NOMO-1 (cell line): ENCODE measurements around the gene PTPRD.

ENCODE experiments used
- DNase-seq, 2 experiments: peaks; one replicate each; lab custom pipeline; 2025; ENCODE audit not compliant: unreplicated experiment in 2 of 2; lab: John Stamatoyannopoulos, UW

The PTPRD gene

DNA sequence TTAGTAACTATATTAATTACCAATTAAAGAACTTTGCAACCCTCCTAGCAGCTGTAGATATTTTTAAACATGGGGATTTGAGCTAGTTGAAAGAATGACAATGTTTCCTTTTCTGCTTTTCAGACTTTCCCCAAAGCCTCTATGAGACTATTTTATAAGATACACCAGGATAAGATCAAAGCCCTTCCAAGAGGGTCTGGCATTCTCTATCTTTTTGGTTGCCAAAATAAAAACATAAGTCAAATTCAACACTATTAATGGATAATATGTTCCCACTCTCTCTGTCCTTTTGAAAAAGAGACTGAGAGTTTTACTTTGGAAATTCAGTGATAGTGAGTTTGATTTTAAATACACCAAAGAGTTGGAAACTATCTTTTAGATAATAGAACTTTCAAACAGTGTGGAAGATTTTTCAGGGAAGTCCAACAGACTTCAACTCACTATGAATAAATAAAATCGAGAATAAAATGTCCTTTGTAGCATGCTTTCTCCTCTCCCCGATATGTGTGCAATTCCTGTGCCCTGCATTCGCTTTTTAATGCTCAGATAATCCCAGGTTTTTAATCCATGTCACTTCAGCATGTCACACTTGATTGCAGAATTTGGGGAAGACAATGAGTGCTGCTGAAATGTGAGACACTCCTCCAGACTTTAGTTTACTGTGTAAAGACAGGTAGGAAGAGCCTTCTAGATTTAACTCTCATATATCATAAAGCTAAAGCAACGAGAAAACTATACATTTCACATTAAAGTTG, 1717.5 kb downstream of the PTPRD start:
- DNase-seq, result no peak

DNA sequence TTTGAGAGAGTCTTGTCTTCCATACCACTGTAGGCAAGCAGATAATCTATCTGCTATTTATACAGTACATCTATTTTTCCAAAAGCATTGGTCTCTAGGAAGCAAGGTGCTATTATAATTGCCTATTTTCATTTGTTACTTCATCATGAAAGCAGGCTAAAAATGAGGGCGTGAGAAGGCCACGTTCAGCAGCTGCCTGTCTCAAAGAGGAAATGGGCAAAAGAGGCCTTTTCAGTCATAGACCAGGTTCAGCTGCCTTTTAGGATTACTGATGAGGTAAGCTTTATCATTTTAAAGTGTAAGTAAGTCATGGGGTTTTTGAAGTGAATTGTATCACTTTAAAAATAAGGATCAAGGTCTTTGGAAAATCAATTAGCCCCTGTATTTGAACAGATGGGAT, 1722.1 kb downstream of the PTPRD start:
- no peak for DNase-seq

DNA sequence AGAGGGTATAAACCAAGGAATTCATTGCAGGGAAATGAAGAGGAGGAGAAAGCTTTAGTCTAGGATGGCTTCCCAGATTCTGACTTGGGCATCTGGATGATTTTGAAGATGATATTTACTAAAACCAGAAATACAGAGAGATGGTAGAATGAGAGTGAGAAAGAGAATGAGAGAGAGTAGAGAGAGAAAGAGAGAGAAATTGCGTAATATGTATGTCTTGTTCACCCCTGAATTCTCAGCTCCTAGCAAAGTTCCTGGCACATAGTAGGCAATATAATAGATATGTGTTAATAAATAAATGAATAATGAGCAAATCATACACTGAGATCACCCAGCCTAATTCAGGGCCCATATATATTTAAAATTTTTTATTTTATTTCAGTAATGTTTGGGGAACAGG, 1723.7 kb downstream of the PTPRD start:
- no peak for DNase-seq

DNA sequence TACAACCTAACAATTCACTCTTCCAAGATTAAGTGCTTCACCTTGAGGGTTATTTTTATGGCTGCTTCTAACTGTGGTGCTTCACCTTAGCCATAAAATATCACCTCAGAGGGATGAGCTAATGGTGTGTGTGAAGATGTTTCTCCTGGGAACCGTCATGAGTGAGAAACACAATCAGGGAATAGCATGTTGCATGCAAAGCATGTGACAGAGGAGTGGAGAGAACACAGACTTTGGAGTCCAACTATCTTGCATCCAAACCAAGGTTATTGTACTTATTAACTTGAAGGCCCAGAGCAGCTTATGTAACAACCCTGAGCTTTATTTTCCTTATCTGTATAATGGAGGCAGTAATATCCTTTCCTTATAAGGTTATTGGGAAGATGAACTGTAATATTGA, 1724.2 kb downstream of the PTPRD start:
- DNase-seq, result no peak

DNA sequence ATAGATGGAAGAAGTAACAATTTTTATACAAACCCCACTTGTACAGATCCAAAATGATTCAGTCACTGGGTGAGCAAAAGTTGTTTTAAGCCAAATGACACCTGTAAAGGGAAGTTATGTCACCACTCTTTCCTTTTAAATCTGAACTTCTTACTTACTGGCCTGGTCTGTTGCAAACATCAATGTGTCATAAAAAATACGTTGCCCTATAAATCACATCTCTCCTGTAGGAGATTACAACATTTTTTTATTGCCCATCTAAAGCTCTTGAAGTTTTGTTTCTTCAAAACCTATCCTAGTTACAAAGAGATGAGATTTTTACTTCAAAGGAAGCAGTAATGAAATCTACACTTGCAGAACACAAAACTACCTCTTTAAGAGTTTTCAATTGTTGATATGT, 1725.4 kb downstream of the PTPRD start:
- no peak for DNase-seq

DNA sequence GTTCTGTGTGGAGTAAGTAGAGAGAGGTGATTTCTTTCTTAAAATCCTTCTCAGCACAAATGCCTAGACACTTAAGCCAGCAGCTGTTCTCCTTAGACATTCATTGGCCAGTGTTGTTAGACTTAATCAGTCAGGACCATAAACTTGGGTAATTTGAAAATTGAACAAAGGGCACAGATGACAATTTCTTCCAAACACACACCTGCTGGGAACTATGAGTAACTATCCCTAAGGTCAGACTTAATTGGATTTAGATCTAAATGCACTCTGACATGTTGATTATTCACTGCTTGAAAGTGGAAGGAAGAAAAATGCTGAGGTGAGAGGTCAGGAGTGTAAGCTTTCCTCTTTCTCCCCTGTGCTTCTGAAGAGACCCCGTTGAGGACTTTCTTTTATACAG, 1729.5 kb downstream of the PTPRD start:
- no peak for DNase-seq

DNA sequence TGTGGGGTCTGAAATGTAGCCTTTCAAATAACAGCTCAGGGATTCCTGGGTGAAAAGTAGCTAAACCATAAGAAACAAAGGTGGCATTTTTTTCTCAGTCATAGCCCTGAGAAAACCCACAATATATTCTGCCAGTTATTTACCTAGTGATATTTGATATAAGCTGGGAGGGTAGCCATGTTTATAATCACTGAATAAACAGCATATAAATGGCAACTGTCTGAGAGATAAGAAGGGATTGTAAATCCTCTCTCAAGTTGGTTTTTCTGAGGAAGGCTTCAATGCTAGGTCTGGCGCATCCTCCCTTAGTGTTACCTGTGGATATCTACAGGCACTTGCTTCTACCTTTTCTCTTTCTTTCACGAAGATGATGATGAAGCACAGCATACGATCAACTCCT, 1732.7 kb downstream of the PTPRD start:
- no peak for DNase-seq

DNA sequence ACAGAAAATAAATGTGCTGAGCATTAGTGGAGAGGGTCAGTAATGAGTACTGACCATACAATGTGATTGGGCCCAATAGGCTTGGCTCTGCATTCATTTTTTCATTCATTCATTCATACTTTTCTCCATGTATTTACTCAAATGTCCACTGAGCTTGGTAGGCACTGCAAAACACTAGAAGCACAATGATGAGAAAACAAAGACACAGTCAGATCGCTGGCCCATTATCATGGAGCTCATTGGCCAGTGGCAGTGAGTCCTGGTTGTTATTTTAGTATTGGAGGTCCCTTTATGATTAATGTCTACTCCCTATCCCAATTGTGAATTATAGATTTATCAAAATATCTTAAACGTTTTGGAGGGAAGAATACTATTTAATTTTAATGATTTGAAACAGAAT, 1733.5 kb downstream of the PTPRD start:
- no peak for DNase-seq

DNA sequence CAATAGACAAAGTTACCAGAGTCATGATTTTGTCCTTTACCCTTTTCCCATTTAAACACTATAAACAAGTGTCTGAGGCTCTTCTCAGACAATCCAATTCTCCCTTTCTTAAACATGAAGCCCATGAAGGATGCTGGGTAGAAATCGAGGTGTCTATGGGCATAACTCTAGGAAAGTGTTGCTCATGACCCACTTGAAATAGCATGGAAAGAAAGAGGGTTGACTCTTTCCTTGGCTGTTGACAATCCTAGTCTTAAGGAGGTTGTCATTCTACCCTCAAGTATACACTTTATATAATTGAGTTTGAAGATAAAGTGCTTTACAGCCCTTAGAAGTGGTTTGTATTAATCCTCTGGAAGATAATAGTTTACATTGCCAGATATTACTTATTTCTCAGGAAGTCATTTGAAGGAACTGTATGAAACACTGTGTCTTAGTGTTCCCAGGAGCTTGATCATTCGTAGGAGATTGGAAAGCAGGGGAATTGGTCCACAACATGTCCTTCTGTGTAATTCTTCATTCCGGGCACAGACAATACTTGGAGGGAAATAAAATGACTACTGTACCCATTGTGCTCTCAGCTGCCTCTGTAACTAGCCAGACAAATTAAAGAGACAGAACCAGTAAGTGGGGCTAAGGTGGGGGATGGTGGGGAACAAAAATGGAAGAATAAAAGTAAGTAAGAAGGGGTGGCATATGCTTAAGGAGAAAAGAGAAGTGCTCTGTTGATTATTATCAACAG, 1734.9 kb downstream of the PTPRD start:
- DNase-seq, result no peak

DNA sequence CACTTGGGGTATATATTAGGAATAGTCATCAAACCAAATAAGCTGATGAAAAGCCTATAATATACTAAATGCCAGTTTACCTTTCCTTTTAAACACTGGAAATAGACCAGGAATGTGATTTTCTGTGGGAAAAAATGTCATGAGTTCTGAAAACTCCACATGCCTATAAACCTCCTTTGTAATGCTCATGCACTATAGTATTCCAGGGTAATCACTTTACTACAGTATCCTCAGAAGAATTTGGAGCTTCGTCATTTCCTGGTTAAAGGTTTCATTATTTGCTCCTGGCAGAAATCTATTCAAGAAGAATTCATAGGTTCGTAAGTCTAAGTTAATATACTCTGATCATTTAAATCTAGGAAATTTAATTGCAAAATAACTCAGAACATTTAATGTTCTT, 1736.5 kb downstream of the PTPRD start:
- DNase-seq, result no peak

DNA sequence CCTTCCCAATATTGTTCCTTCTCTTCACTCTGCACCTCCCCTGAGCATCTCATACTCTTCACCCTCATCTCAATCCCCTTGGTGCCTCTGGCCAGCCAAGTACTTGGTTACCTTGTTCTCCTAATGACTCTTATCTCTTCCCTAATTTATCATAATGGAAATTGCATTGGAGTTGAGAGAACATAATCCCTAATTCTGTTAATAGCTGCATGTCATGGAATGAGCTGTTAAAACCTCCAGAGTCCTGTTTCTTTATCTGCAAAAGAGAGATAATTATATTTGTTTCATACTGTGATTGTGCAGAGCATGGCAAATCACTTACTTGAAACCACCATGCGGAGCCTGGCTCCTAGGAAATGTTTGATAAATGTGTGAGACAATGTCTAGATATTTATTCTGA, 1738.3 kb downstream of the PTPRD start:
- no peak for DNase-seq

DNA sequence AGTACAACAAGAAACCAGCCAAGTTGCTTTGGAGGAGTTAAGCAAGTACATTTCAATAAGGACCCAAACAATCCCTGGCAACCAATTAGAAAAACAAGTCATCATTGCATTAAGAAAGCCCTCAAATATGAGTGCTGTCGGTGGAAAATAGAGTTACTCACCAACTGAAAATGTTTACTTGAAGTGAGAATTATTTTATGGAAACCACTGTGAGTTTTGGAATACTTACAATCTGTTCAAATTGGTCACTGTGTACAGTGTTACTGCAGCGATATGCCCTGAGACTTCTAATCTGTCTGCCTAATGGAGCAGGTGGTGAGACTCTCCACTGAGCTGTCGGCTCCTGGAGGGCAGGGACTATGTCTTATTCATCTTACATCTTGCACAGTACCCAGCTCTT, 1740.0 kb downstream of the PTPRD start:
- DNase-seq, result no peak

DNA sequence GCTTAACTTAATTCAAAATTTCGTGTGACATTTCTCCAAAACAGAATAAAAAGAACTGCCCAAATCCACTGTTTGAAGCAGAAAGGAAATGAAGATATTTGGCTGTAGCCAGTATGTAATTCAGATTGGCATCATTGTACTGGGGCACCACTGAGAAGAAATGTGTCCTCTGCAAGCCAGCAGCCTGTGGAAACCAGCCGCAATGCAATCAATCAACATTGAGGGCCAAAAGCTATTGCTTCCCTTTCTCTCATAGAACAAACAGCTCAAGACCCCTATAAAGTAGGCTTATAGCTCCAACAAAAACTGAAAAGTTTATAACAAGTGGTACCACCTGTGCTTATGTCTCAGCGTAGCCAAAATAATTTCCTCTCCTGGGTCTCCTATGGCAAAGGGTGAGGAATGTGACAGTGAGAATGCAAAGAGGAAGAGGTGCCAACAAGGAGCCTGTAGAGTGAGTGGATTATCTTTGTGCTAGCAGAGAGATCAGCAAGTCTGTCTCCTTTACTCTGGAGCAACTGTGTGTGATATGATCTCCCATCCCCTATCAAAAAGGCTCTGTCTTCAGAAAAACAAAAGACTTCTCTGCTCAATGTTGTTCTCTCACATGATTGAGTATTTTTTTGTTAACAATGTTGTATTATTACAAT, 1740.9 kb downstream of the PTPRD start:
- DNase-seq, result no peak

DNA sequence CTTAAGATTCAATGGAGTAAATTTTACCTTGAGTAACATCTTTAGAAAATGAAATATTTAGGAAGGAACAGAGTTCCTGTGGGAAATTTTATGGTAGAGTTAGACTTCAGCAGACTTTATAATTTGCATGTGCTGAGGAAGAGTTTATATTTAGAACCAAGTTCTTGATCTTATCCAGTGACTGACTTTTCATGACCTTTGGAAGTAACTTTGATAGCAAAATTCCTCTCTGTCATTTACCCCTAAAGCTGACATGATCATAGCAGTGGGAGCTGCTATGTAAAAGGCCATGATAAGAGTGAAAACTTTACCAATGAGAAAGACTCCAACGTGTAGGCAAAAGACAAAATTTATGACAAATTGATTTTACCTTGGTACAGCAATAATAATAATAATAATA, 1741.4 kb downstream of the PTPRD start:
- no peak for DNase-seq

DNA sequence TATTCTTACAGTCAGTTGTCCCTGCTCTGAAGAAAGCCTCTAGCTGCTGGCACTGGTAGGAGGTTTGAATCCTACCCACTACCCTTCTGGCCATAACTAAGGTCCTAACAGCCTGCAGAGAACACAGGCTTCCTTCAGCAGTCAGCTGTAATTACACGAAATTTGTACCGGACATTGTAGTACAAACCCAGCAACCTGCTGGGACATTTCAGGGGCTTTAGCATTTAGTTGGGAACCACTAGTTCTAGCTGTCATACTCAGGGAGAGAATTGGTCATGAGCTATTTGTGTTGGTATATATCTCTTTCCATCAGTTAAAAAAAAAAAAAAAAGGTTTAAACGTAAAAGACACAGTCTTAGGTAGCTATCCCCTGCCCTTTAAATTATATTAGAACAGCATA, 1743.0 kb downstream of the PTPRD start:
- DNase-seq, result no peak

DNA sequence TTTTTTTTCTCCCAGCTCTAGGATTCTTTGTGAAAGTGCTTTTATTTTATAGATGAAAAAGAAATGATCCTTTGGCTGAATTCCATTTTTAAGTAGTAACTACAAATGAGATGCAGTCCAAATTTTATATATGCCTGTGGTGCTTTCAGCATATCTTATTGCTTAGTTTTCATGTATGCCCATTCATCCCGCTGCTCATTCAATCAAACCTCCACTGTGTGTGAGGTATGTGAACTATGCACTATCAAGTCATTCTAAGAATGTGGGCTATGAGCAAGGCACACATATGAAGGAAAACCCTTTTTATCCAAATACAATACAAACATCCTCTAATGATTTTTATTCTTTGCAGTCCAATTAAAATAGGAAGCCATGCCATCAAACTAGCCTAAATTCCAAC, 1744.2 kb downstream of the PTPRD start:
- DNase-seq, result no peak

DNA sequence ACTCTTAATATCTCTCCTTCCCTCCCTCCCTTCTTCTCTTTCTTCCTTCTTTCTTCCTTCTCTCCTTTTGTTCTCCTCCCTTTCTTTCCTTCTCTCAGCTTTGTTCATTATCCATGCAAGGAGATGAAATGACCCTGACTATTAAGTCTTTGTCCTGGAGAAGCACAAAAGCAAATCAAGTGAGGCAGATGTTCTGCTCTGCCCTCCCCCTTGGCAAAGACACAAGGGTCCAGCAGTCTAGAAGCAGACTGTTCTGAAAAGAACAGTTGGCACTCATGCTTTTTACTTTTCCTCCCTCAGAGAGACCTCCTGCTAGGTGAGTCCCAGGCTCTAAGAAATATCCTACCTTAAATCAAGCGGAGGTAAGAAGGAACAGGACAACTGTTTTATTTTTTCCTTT, 1745.7 kb downstream of the PTPRD start:
- no peak for DNase-seq

DNA sequence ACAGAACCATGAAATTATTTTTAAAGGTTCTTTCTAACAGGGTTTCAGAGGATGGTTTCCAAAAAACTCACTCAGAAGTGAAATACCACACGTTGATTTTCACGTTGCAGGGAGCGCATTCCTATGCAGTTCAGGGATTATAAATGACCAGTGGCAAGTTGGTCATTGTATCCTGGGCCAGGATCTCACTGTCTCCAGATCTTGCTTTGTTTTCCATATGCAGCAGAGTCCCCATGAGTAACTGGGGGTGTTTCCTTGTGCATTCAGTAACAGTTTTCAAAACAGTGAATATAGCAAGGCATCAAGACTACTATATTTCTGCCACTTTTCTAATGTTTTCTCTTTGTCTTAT, 1748.3 kb downstream of the PTPRD start:
- no peak for DNase-seq

DNA sequence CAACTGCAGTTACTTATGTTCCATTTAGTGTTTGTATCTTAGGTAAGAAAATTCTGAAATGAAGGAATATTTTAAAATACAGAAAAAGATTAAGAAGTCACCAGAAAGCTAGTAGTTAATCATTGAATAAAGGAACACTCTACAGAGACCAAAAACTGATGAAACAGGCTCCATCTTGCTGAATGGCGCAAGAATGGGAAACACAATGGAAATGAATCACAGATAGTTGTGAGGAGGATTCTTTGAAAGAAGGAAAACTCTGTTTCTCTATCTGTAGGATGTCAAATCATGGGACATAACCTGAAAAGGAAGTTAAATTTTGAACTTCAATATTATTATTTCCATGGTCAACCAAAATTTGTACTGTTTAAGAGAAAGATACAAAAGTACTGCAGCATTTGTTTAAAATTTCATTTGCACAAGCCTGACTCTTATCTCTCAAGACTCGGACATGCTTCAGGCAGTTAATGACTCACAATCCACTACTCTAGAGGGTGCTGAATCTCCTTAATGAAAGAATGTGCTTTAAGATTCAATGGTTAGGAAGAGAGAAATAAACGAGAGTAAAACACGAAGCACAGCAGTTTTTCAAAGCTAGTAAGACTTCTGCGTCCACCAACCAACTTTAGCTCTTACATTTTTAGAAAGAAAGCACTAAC, 1748.8 kb downstream of the PTPRD start:
- no peak for DNase-seq

DNA sequence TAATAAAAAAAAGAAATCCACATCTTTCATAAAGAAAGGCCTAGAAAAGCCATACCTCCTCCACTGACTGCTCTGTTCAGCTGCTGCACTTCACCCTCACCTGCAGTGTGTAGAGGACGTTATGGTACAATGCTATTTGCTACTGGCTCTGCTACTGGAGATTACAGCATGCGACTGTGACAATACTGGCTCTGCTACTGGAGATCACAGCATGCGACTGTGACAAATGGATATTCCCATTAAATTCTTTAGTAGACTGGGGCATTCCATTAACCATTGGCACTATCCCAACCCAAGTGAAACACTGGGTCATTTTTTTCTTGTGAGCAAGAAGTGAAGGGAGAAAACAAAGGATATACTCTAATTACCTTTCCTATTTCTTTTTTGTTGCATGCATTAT, 1749.7 kb downstream of the PTPRD start:
- no peak for DNase-seq

DNA sequence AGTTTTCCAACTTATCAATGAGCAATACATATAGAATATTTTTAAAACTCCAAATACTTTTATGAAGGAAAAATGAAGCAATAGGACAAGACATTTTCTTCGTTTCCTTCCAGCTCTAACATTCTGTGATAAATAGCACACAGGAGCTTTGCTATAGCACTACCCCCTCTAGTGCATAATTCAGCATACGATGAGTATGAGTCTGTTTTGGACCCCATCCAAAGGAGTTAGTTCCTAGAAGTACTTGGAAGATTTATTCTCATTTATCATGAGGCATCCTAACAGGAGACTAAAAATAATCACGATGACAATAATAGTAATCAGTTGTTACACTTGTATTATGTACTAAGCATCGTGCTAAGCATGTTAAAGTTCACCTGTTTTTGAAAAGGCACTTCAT, 1751.9 kb downstream of the PTPRD start:
- DNase-seq, result no peak

DNA sequence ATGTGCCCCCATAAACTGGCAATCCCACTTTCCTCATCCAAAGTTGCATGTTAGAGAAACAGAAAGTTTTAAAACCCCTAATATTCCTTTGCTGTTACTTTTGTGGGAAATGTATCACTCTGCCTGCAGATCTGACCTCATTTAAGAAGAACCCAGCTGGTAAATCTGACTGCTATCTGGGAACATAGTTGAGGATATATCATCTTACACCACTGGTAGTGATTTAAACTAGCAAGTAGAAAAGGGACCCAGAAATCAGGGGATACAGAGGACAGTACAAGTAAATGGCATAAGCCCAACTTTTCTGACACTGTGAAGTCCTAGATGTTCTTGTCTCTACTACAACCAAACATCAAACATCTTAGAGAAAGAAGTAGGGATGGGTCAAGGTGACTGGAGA, 1752.7 kb downstream of the PTPRD start:
- DNase-seq, result no peak
